GM23338 (cell line): Measurements from ENCODE around the gene ING5. TPM values are rescaled to one million over a fixed set of nuclear protein-coding genes. Genes with fewer than 3 reads are reported as not detected.

Source experiments
- ATAC-seq: fragments of 200-7000 bp; cut with Tn5 transposase; 3 replicates; pipeline ENCODE4 v1.9.1; 2020
- DNase-seq: peaks from one replicate; pipeline ENCODE4 v3.0.0-alpha.2; 2015; ENCODE audit warnings: low spot score
- H2AFZ ChIP-seq: fragments of 200-600 bp; sonication (generic); 2 replicates; pipeline ENCODE4 v1.8.0; 2016; ENCODE audit warnings: antibody characterized with exemption, mild to moderate bottlenecking, moderate library complexity
- H3F3A ChIP-seq: fragments of 200-600 bp; sonication (generic); replicated peaks from 2 replicates; pipeline ENCODE4 v1.8.0; 2017; ENCODE audit warnings: antibody characterized with exemption, mixed run types, low read depth
- H3K27ac ChIP-seq: fragments of 200-600 bp; sonication (generic); 2 replicates; pipeline ENCODE4 v1.6.1; 2016; ENCODE audit warnings: low read depth
- H3K27me3 ChIP-seq: fragments of 200-600 bp; sonication (generic); 2 replicates; pipeline ENCODE4 v1.8.0; 2016; ENCODE audit warnings: mild to moderate bottlenecking, mixed run types, moderate library complexity; ENCODE audit not compliant: insufficient read depth
- H3K36me3 ChIP-seq: fragments of 200-600 bp; sonication (generic); 2 replicates; pipeline ENCODE4 v1.8.0; 2016; ENCODE audit warnings: mild to moderate bottlenecking; ENCODE audit not compliant: insufficient read depth
- H3K4me1 ChIP-seq: fragments of 200-600 bp; sonication (generic); 2 replicates; pipeline ENCODE4 v1.8.0; 2016; ENCODE audit warnings: mild to moderate bottlenecking, moderate library complexity; ENCODE audit not compliant: insufficient read depth
- H3K4me2 ChIP-seq: fragments of 200-600 bp; sonication (generic); 2 replicates; pipeline ENCODE4 v1.7.1; 2017; ENCODE audit warnings: mixed run types
- H3K4me3 ChIP-seq: fragments of 200-600 bp; sonication (generic); 2 replicates; pipeline ENCODE4 v1.6.1; 2016; ENCODE audit warnings: mixed run types
- H3K79me2 ChIP-seq: fragments of 200-600 bp; sonication (generic); replicated peaks from 2 replicates; pipeline ENCODE4 v1.8.0; 2017; ENCODE audit warnings: mild to moderate bottlenecking; ENCODE audit not compliant: insufficient read depth
- H3K9me2 ChIP-seq: fragments of 200-600 bp; sonication (generic); 2 replicates; pipeline ENCODE4 v1.8.0; 2017; ENCODE audit not compliant: insufficient read depth
- H4K20me1 ChIP-seq: fragments of 200-600 bp; sonication (generic); replicated peaks from 2 replicates; pipeline ENCODE4 v1.8.0; 2017; ENCODE audit warnings: mild to moderate bottlenecking; ENCODE audit not compliant: insufficient read depth
- H3K27ac Mint-ChIP-seq: 2 replicates; pipeline ENCODE4 v1.8.0; 2020; ENCODE audit warnings: inconsistent platforms, mild to moderate bottlenecking, moderate library complexity, mixed read lengths
- H3K27me3 Mint-ChIP-seq: 3 replicates; pipeline ENCODE4 v1.8.0; 2022; ENCODE audit warnings: low read depth, mild to moderate bottlenecking, moderate library complexity, mixed read lengths, inconsistent platforms; ENCODE audit not compliant: insufficient read depth, poor library complexity
- H3K36me3 Mint-ChIP-seq: 3 replicates; pipeline ENCODE4 v1.8.0; 2021; ENCODE audit warnings: low read depth, mild to moderate bottlenecking, inconsistent platforms, moderate library complexity, mixed read lengths
- H3K4me1 Mint-ChIP-seq: 3 replicates; pipeline ENCODE4 v1.8.0; 2020; ENCODE audit warnings: mild to moderate bottlenecking, inconsistent platforms, mixed read lengths
- H3K4me3 Mint-ChIP-seq: 3 replicates; pipeline ENCODE4 v1.8.0; 2021; ENCODE audit warnings: moderate library complexity, mild to moderate bottlenecking, inconsistent platforms, mixed read lengths
- H3K9me3 Mint-ChIP-seq: 3 replicates; pipeline ENCODE4 v1.8.0; 2020; ENCODE audit warnings: moderate library complexity, mild to moderate bottlenecking, inconsistent platforms, mixed read lengths
- CTCF ChIP-seq, 2 experiments: fragments of 200-600 bp in 1 of 2; sonication (generic) in 1 of 2; conservative IDR thresholded peaks; 2 replicates each; pipeline versions ENCODE4 v1.5.1 to v1.6.1; 2016 to 2017; ENCODE audit warnings: antibody characterized with exemption in 2 of 2, low read depth in 2 of 2, mild to moderate bottlenecking in 2 of 2, moderate library complexity in 1 of 2
- EZH2 ChIP-seq: fragments of 200-600 bp; sonication (generic); IDR thresholded peaks from one replicate; pipeline ENCODE4 v1.8.0; 2017; ENCODE audit warnings: antibody characterized with exemption, mild to moderate bottlenecking, low read depth; ENCODE audit not compliant: unreplicated experiment
- EZH2phosphoT487 ChIP-seq: fragments of 200-600 bp; sonication (generic); IDR thresholded peaks from one replicate; pipeline ENCODE4 v1.8.1; 2018; ENCODE audit warnings: antibody characterized with exemption; ENCODE audit not compliant: unreplicated experiment
- JUNB ChIP-seq: IDR thresholded peaks from one replicate; pipeline ENCODE4 v1.6.1; 2016; ENCODE audit warnings: antibody characterized with exemption; ENCODE audit not compliant: unreplicated experiment
- POLR2AphosphoS5 ChIP-seq: IDR thresholded peaks from 2 replicates; pipeline ENCODE4 v1.6.1; 2016; ENCODE audit warnings: antibody characterized with exemption, low read depth
- STAT1 ChIP-seq: IDR thresholded peaks from one replicate; pipeline ENCODE4 v1.6.1; 2016; ENCODE audit warnings: antibody characterized with exemption; ENCODE audit not compliant: unreplicated experiment
- ZNF114 ChIP-seq: fragments of 250-450 bp; sonication (Bioruptor Pico); IDR thresholded peaks from 2 replicates; pipeline ENCODE4 v1.5.0; 2020; ENCODE audit warnings: mild to moderate bottlenecking, moderate library complexity
- ZNF331 ChIP-seq: fragments of 250-450 bp; sonication (Bioruptor Pico); IDR thresholded peaks from 2 replicates; pipeline ENCODE4 v1.5.0; 2020; ENCODE audit warnings: low read depth, mild to moderate bottlenecking, moderate library complexity
- polyA plus RNA-seq: library from polyadenylated mRNA; unstranded; fragments of >200 nt; fragmentation: Nextera tagmentation; extraction: Ambion mirVana; gene quantifications from 2 replicates; pipeline ENCODE4 v1.2.1, GENCODE V29; 2016
- total RNA-seq: library from RNA; depleted of rRNA; stranded (reverse); fragments of >200 nt; shearing (Covaris generic); gene quantifications from 2 replicates; pipeline ENCODE4 v1.2.3, GENCODE V29; 2014
- TF ChIP-seq, protein P1 (sequence below): IDR thresholded peaks from 2 replicates; pipeline ENCODE4 v1.6.1; 2016; ENCODE audit warnings: antibody characterized with exemption
- TF ChIP-seq, protein P2 (sequence below): fragments of 250-450 bp; sonication (Bioruptor Pico); IDR thresholded peaks from 2 replicates; pipeline ENCODE4 v1.5.0; 2020; ENCODE audit warnings: mild to moderate bottlenecking, moderate library complexity

The ING5 gene
- total and polyA plus RNA-seq, 2 experiments from 2014 or later, result 25.7 to 42.5 TPM

DNA sequence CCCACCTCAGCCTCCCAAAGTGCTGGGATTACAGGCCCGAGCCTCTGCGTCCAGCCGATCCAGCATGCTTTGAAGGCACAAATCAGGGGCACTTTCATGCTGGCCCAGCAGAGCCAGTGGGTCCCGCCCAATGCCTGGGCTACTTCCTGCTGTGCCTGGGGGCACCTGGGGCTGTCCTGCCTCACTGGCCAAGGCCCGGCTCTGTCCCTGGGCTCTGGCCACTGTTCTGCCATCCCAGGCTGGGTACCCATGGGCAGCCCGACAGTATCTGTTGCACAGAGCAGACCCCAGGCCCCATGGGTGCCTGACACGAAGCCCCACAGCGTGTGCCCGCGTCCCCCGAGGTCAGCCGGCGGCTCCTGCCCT is 68.0 kb downstream of the ING5 start (continued):
- TF ChIP-seq EZH2 (no peak), POLR2AphosphoS5 (no peak), STAT1 (no peak), ZNF114 (CRISPR knock-in tag) (no peak), CTCF (conservative IDR thresholded peaks at IDR 0.05; ENCODE audit: low read depth in 2 of 2) (no peak)

DNA sequence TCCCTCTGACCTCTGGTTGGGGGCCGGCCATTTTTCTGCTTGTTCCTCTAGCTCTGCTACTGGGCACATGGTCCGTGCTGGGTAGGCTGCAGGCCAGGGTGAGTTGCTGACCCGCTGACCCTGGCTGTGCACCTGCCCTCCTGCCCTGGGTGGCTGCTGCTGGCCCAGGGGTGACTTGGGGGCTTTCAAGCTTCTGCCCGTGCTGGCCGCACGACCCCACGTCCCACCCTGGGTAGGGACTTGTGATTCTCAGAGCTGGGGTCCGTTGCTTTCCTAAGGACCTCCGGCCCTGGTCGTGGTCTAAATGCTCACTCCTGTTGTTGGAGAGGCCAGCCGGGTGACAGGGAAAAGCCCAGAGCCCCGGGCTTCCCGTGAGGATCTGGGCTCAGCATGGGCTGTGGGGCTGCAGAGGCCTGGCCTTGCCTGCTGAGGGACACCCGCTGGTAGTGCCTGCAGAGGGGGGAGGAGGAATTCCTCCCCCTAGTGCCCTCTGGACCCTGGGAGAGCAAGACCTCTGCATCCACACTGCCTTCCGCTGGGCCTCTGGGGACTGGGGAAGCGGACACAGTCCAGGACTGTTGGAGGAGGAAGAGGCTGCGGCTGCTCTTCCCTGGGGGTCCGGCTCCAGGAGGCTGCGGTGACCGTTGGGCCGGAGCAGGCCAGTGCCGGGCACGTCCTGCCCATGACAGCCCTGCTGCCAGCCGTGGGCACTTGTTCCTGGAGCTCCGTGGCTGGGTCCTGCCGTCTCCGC is 68.5 kb downstream of the ING5 start:
- Mint-ChIP-seq H3K27ac (no peak overlapping the region), H3K9me3 (no peaks in the 10 kb centered on the region; the same call in 2 of the 3 replicates), H3K27me3 (peaks cover 6% of the 10 kb centered on the region), H3K4me1 (peaks cover 11% of the 10 kb centered on the region), H3K4me3 (no peak overlapping the region), H3K36me3 (no peaks in the 10 kb centered on the region)
- Histone ChIP-seq H3F3A (no peaks in the 10 kb centered on the region), H3K27ac (no peak overlapping the region; the same call in 1 of the 2 replicates), H3K4me1 (no peaks in the 10 kb centered on the region), H4K20me1 (no peaks in the 10 kb centered on the region), H3K27me3 (no peaks in the 10 kb centered on the region), H2AFZ (no peak overlapping the region), H3K36me3 (no peaks in the 10 kb centered on the region), H3K79me2 (no peaks in the 10 kb centered on the region), H3K4me3 (no peak overlapping the region), H3K9me2 (no peaks in the 10 kb centered on the region), H3K4me2 (no peak overlapping the region)
- ATAC-seq (peak; percentile 50), DNase-seq (no peak)
- TF ChIP-seq EZH2, result no peak
- no peak for TF ChIP-seq ZNF331 (CRISPR knock-in tag)
- no peak for TF ChIP-seq ZNF114 (CRISPR knock-in tag)
- TF ChIP-seq, protein P1, sequence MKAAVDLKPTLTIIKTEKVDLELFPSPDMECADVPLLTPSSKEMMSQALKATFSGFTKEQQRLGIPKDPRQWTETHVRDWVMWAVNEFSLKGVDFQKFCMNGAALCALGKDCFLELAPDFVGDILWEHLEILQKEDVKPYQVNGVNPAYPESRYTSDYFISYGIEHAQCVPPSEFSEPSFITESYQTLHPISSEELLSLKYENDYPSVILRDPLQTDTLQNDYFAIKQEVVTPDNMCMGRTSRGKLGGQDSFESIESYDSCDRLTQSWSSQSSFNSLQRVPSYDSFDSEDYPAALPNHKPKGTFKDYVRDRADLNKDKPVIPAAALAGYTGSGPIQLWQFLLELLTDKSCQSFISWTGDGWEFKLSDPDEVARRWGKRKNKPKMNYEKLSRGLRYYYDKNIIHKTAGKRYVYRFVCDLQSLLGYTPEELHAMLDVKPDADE, result no peak
- TF ChIP-seq STAT1, result no peak
- TF ChIP-seq CTCF (conservative IDR thresholded peaks at IDR 0.05; ENCODE audit: low read depth in 2 of 2), result no peak
- TF ChIP-seq, protein P2, sequence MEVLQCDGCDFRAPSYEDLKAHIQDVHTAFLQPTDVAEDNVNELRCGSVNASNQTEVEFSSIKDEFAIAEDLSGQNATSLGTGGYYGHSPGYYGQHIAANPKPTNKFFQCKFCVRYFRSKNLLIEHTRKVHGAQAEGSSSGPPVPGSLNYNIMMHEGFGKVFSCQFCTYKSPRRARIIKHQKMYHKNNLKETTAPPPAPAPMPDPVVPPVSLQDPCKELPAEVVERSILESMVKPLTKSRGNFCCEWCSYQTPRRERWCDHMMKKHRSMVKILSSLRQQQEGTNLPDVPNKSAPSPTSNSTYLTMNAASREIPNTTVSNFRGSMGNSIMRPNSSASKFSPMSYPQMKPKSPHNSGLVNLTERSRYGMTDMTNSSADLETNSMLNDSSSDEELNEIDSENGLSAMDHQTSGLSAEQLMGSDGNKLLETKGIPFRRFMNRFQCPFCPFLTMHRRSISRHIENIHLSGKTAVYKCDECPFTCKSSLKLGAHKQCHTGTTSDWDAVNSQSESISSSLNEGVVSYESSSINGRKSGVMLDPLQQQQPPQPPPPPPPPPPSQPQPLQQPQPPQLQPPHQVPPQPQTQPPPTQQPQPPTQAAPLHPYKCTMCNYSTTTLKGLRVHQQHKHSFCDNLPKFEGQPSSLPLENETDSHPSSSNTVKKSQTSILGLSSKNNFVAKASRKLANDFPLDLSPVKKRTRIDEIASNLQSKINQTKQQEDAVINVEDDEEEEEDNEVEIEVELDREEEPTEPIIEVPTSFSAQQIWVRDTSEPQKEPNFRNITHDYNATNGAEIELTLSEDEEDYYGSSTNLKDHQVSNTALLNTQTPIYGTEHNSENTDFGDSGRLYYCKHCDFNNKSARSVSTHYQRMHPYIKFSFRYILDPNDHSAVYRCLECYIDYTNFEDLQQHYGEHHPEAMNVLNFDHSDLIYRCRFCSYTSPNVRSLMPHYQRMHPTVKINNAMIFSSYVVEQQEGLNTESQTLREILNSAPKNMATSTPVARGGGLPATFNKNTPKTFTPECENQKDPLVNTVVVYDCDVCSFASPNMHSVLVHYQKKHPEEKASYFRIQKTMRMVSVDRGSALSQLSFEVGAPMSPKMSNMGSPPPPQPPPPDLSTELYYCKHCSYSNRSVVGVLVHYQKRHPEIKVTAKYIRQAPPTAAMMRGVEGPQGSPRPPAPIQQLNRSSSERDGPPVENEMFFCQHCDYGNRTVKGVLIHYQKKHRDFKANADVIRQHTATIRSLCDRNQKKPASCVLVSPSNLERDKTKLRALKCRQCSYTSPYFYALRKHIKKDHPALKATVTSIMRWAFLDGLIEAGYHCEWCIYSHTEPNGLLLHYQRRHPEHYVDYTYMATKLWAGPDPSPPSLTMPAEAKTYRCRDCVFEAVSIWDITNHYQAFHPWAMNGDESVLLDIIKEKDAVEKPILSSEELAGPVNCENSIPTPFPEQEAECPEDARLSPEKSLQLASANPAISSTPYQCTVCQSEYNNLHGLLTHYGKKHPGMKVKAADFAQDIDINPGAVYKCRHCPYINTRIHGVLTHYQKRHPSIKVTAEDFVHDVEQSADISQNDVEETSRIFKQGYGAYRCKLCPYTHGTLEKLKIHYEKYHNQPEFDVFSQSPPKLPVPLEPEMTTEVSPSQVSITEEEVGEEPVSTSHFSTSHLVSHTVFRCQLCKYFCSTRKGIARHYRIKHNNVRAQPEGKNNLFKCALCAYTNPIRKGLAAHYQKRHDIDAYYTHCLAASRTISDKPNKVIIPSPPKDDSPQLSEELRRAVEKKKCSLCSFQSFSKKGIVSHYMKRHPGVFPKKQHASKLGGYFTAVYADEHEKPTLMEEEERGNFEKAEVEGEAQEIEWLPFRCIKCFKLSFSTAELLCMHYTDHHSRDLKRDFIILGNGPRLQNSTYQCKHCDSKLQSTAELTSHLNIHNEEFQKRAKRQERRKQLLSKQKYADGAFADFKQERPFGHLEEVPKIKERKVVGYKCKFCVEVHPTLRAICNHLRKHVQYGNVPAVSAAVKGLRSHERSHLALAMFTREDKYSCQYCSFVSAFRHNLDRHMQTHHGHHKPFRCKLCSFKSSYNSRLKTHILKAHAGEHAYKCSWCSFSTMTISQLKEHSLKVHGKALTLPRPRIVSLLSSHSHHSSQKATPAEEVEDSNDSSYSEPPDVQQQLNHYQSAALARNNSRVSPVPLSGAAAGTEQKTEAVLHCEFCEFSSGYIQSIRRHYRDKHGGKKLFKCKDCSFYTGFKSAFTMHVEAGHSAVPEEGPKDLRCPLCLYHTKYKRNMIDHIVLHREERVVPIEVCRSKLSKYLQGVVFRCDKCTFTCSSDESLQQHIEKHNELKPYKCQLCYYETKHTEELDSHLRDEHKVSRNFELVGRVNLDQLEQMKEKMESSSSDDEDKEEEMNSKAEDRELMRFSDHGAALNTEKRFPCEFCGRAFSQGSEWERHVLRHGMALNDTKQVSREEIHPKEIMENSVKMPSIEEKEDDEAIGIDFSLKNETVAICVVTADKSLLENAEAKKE (CRISPR knock-in tag), result no peak
- TF ChIP-seq EZH2phosphoT487, result no peak
- TF ChIP-seq POLR2AphosphoS5, result no peak
- no peak for TF ChIP-seq JUNB
